ENCODE measurements around the gene CFAP92. TPM values are rescaled to one million over a fixed set of nuclear protein-coding genes. Genes with fewer than 3 reads are reported as not detected.

CFAP92 gene
- total RNA-seq, 2 donors from 2014 or later: 0.45 TPM; not detected in 1

GRCh38 chr3:129015388-129016105 lies 21.7 kb upstream of the CFAP92 start:
- no peak for DNase-seq (ENCODE audit: low spot score in 2 of 2)
- Mint-ChIP-seq H3K27ac (peak overlapping the region; percentile 86 to 95), H3K36me3 (no peaks in the 10 kb centered on the region), H3K9me3 (peaks cover 0 to 3% of the 10 kb centered on the region in 2 donors)
- peak; percentile 57 to 62 for ATAC-seq

- no peaks in the 10 kb centered on the region for H3K36me3 Mint-ChIP-seq
- ATAC-seq: no peak
- H3K27ac Mint-ChIP-seq: peak overlapping the region; percentile 86 to 95
- peaks cover 0 to 3% of the 10 kb centered on the region in 2 donors for H3K9me3 Mint-ChIP-seq
- DNase-seq (ENCODE audit: low spot score in 2 of 2): no peak
These were observed 21.0 kb upstream of the CFAP92 start for GRCh38 chr3:129014793-129015345.

GRCh38 chr3:129014148-129014547 lies 20.3 kb upstream of the CFAP92 start:
- no peak for DNase-seq (ENCODE audit: low spot score in 2 of 2)
- ATAC-seq: no peak
- peak overlapping the region; percentile 86 to 95 for H3K27ac Mint-ChIP-seq
- H3K9me3 Mint-ChIP-seq: peaks cover 0 to 3% of the 10 kb centered on the region in 2 donors
- H3K36me3 Mint-ChIP-seq: no peaks in the 10 kb centered on the region

- H3K36me3 Mint-ChIP-seq: no peaks in the 10 kb centered on the region
- peak overlapping the region in 1 of 2 donors; percentile 86 for H3K27ac Mint-ChIP-seq
- ATAC-seq (peak in 1 of 2 donors; percentile 38), DNase-seq (ENCODE audit: low spot score in 2 of 2) (no peak)
- peaks cover 0 to 3% of the 10 kb centered on the region in 2 donors for H3K9me3 Mint-ChIP-seq
These were observed 19.6 kb upstream of the CFAP92 start for GRCh38 chr3:129013491-129013891.

GRCh38 chr3:129010310-129010956 lies 16.6 kb upstream of the CFAP92 start:
- no peaks in the 10 kb centered on the region for H3K9me3 Mint-ChIP-seq
- peak overlapping the region in 1 of 2 donors; percentile 14 for H3K27ac Mint-ChIP-seq
- no peaks in the 10 kb centered on the region for H3K36me3 Mint-ChIP-seq
- ATAC-seq (no peak), DNase-seq (ENCODE audit: low spot score in 2 of 2) (no peak)

- DNase-seq (ENCODE audit: low spot score in 2 of 2) (no peak), ATAC-seq (no peak)
- Mint-ChIP-seq H3K36me3 (no peaks in the 10 kb centered on the region), H3K9me3 (no peaks in the 10 kb centered on the region), H3K27ac (no peak overlapping the region)
These were observed 15.4 kb upstream of the CFAP92 start for GRCh38 chr3:129009266-129009665.

- H3K27ac Mint-ChIP-seq: no peak overlapping the region
- ATAC-seq (no peak), DNase-seq (ENCODE audit: low spot score in 2 of 2) (no peak)
- peaks cover 0 to 6% of the 10 kb centered on the region in 2 donors for H3K36me3 Mint-ChIP-seq
- no peaks in the 10 kb centered on the region for H3K9me3 Mint-ChIP-seq
These were observed 13.9 kb upstream of the CFAP92 start for GRCh38 chr3:129007792-129008191.

- H3K9me3 Mint-ChIP-seq: no peaks in the 10 kb centered on the region
- DNase-seq (ENCODE audit: low spot score in 2 of 2): no peak
- peaks cover 0 to 14% of the 10 kb centered on the region in 2 donors for H3K36me3 Mint-ChIP-seq
- ATAC-seq: no peak
- H3K27ac Mint-ChIP-seq: no peak overlapping the region
These were observed 13.0 kb upstream of the CFAP92 start for GRCh38 chr3:129006864-129007263.

- ATAC-seq: no peak
- Mint-ChIP-seq H3K36me3 (peaks cover 0 to 14% of the 10 kb centered on the region in 2 donors), H3K9me3 (no peaks in the 10 kb centered on the region), H3K27ac (no peak overlapping the region)
- DNase-seq (ENCODE audit: low spot score in 2 of 2): no peak
These were observed 11.8 kb upstream of the CFAP92 start for GRCh38 chr3:129005526-129006303.

GRCh38 chr3:129004639-129005295 lies 10.9 kb upstream of the CFAP92 start:
- no peak for DNase-seq (ENCODE audit: low spot score in 2 of 2)
- peaks cover 0 to 14% of the 10 kb centered on the region in 2 donors for H3K36me3 Mint-ChIP-seq
- no peak for ATAC-seq
- H3K9me3 Mint-ChIP-seq: no peaks in the 10 kb centered on the region
- no peak overlapping the region for H3K27ac Mint-ChIP-seq

GRCh38 chr3:129003578-129004112 lies 9.8 kb upstream of the CFAP92 start:
- DNase-seq (ENCODE audit: low spot score in 2 of 2): peak; percentile 59 to 65
- ATAC-seq: peak; percentile 79 to 89
- Mint-ChIP-seq H3K27ac (no peak overlapping the region), H3K36me3 (peaks cover 0 to 14% of the 10 kb centered on the region in 2 donors), H3K9me3 (no peaks in the 10 kb centered on the region)

- ATAC-seq (no peak), DNase-seq (ENCODE audit: low spot score in 2 of 2) (no peak)
- Mint-ChIP-seq H3K9me3 (no peaks in the 10 kb centered on the region), H3K27ac (no peak overlapping the region), H3K36me3 (peaks cover 0 to 14% of the 10 kb centered on the region in 2 donors)
These were observed 9.0 kb upstream of the CFAP92 start for GRCh38 chr3:129002573-129003569.

GRCh38 chr3:129001806-129002572 lies 8.1 kb upstream of the CFAP92 start:
- DNase-seq (ENCODE audit: low spot score in 2 of 2) (peak in 1 of 2 donors; percentile 62), ATAC-seq (peak; percentile 9 to 78)
- Mint-ChIP-seq H3K9me3 (no peaks in the 10 kb centered on the region), H3K27ac (no peak overlapping the region), H3K36me3 (peaks cover 0 to 14% of the 10 kb centered on the region in 2 donors)

- no peak within 1 kb of the TSS for H3K27ac Mint-ChIP-seq
- no peaks in the 10 kb centered on the region for H3K9me3 Mint-ChIP-seq
- ATAC-seq (peak; percentile 27 to 46), DNase-seq (ENCODE audit: low spot score in 2 of 2) (no peak)
- H3K36me3 Mint-ChIP-seq: peaks cover 0 to 14% of the 10 kb centered on the region in 2 donors
These were observed 7.4 kb upstream of the CFAP92 start, which contains the start of gene EFCC1 for GRCh38 chr3:129001101-129001805. EFCC1 (plus strand) TSS chr3:129001304; CDS start chr3:129001629, 325 bp downstream.
